GM18907 (cell line): ENCODE results near the gene SIM2.

Experiments
- ATAC-seq: cut with Tn5 transposase; IDR thresholded peaks from one replicate; pipeline ENCODE4 v1.9.1; 2021; ENCODE audit warnings: mild to moderate bottlenecking, moderate library complexity; ENCODE audit not compliant: unreplicated experiment

SIM2 gene

GRCh38 chr21:36713746-36714145 lies 14.8 kb downstream of the SIM2 start:
- ATAC-seq, result no peak

GRCh38 chr21:36716387-36716786 lies 17.5 kb downstream of the SIM2 start:
- no peak for ATAC-seq

GRCh38 chr21:36716836-36717235 lies 17.9 kb downstream of the SIM2 start:
- ATAC-seq, result no peak

- no peak for ATAC-seq
Measured at GRCh38 chr21:36717976-36718375, 19.1 kb downstream of the SIM2 start.

GRCh38 chr21:36718951-36719501 lies 20.1 kb downstream of the SIM2 start:
- ATAC-seq, result no peak

GRCh38 chr21:36719614-36720013 lies 20.7 kb downstream of the SIM2 start:
- no peak for ATAC-seq

- ATAC-seq, result no peak
Measured at GRCh38 chr21:36721817-36722216, 22.9 kb downstream of the SIM2 start.

- no peak for ATAC-seq
Measured at GRCh38 chr21:36722370-36723368, 23.8 kb downstream of the SIM2 start.

GRCh38 chr21:36723371-36723881 lies 24.5 kb downstream of the SIM2 start:
- ATAC-seq, result no peak

- ATAC-seq, result no peak
Measured at GRCh38 chr21:36724660-36725059, 25.7 kb downstream of the SIM2 start.

- no peak for ATAC-seq
Measured at GRCh38 chr21:36725793-36726386, 27.0 kb downstream of the SIM2 start.

- ATAC-seq, result no peak
Measured at GRCh38 chr21:36727866-36728265, 29.0 kb downstream of the SIM2 start.

- ATAC-seq, result no peak
Measured at GRCh38 chr21:36728371-36729111, 29.6 kb downstream of the SIM2 start.

GRCh38 chr21:36729310-36729970 lies 30.5 kb downstream of the SIM2 start:
- ATAC-seq, result no peak

- ATAC-seq, result no peak
Measured at GRCh38 chr21:36730291-36731281, 31.7 kb downstream of the SIM2 start.

GRCh38 chr21:36732217-36732616 lies 33.3 kb downstream of the SIM2 start:
- no peak for ATAC-seq

- ATAC-seq, result no peak
Measured at GRCh38 chr21:36732761-36733160, 33.8 kb downstream of the SIM2 start.

GRCh38 chr21:36733857-36734256 lies 34.9 kb downstream of the SIM2 start:
- ATAC-seq, result no peak
